ENCODE measurements around the gene R3HDM2. TPM values are rescaled to one million over a fixed set of nuclear protein-coding genes. Genes with fewer than 3 reads are reported as not detected.
A peak's percentile ranks its signal among the peaks of the same experiment; 100 is the strongest.
"Not testable (repeated sequence)": the region's sequence is repeated elsewhere in the genome, so short reads cannot be mapped to it uniquely, and the experiment has no call there.

The R3HDM2 gene
- total RNA-seq, 1 donor from 2014 or later = 38.6 TPM

- ATAC-seq (no peak), DNase-seq (ENCODE audit: low spot score) (no peak)
Measured at GRCh38 chr12:57386187-57386720, 44.6 kb downstream of the R3HDM2 start.

GRCh38 chr12:57385586-57385985 lies 45.3 kb downstream of the R3HDM2 start:
- DNase-seq (ENCODE audit: low spot score) (no peak), ATAC-seq (no peak)

- DNase-seq (ENCODE audit: low spot score) = no peak
- no peak for ATAC-seq
Measured at GRCh38 chr12:57384478-57384877, 46.4 kb downstream of the R3HDM2 start.

- ATAC-seq (no peak), DNase-seq (ENCODE audit: low spot score) (no peak)
Measured at GRCh38 chr12:57381693-57382220, 49.1 kb downstream of the R3HDM2 start.

- ATAC-seq (no peak), DNase-seq (ENCODE audit: low spot score) (no peak)
Measured at GRCh38 chr12:57380300-57380699, 50.5 kb downstream of the R3HDM2 start.

GRCh38 chr12:57377103-57377840 lies 53.6 kb downstream of the R3HDM2 start:
- no peak for ATAC-seq

GRCh38 chr12:57372233-57372632 lies 58.6 kb downstream of the R3HDM2 start:
- ATAC-seq (no peak), DNase-seq (ENCODE audit: low spot score) (no peak)

More at GRCh38 chr12:57377103-57377840, 53.6 kb downstream of the R3HDM2 start:
- no peak for DNase-seq (ENCODE audit: low spot score)

- DNase-seq (ENCODE audit: low spot score) = no peak
- ATAC-seq = no peak
Measured at GRCh38 chr12:57370696-57371095, 60.1 kb downstream of the R3HDM2 start.

- DNase-seq (ENCODE audit: low spot score) (no peak), ATAC-seq (no peak)
Measured at GRCh38 chr12:57370072-57370471, 60.8 kb downstream of the R3HDM2 start.

- no peak for ATAC-seq
Measured at GRCh38 chr12:57369202-57369601, 61.6 kb downstream of the R3HDM2 start.

GRCh38 chr12:57368349-57369095 lies 62.3 kb downstream of the R3HDM2 start:
- peak; percentile 92 for ATAC-seq
- peak; percentile 57 for DNase-seq (ENCODE audit: low spot score)

More at GRCh38 chr12:57369202-57369601, 61.6 kb downstream of the R3HDM2 start:
- no peak for DNase-seq (ENCODE audit: low spot score)

GRCh38 chr12:57367121-57367520 lies 63.7 kb downstream of the R3HDM2 start:
- DNase-seq (ENCODE audit: low spot score) = no peak
- ATAC-seq = no peak

- ATAC-seq = no peak
Measured at GRCh38 chr12:57366315-57366714, 64.5 kb downstream of the R3HDM2 start.

GRCh38 chr12:57364156-57364555 lies 66.7 kb downstream of the R3HDM2 start:
- not testable (repeated sequence) for ATAC-seq

More at GRCh38 chr12:57366315-57366714, 64.5 kb downstream of the R3HDM2 start:
- DNase-seq (ENCODE audit: low spot score) = no peak

GRCh38 chr12:57360468-57360867 lies 70.4 kb downstream of the R3HDM2 start:
- no peak for ATAC-seq
- DNase-seq (ENCODE audit: low spot score) = no peak

More at GRCh38 chr12:57364156-57364555, 66.7 kb downstream of the R3HDM2 start:
- not testable (repeated sequence) for DNase-seq (ENCODE audit: low spot score)

- no peak for DNase-seq (ENCODE audit: low spot score)
- no peak for ATAC-seq
Measured at GRCh38 chr12:57358646-57359045, 72.2 kb downstream of the R3HDM2 start.

- ATAC-seq = no peak
- DNase-seq (ENCODE audit: low spot score) = no peak
Measured at GRCh38 chr12:57355734-57356133, 75.1 kb downstream of the R3HDM2 start.

- ATAC-seq = no peak
Measured at GRCh38 chr12:57352166-57352565, 78.7 kb downstream of the R3HDM2 start.

GRCh38 chr12:57347284-57347683 lies 83.6 kb downstream of the R3HDM2 start:
- no peak for ATAC-seq
- no peak for DNase-seq (ENCODE audit: low spot score)

More at GRCh38 chr12:57352166-57352565, 78.7 kb downstream of the R3HDM2 start:
- no peak for DNase-seq (ENCODE audit: low spot score)

GRCh38 chr12:57343703-57344378 lies 87.0 kb downstream of the R3HDM2 start:
- no peak for ATAC-seq
- no peak for DNase-seq (ENCODE audit: low spot score)

GRCh38 chr12:57342207-57342691 lies 88.6 kb downstream of the R3HDM2 start:
- ATAC-seq (peak; percentile 46), DNase-seq (ENCODE audit: low spot score) (no peak)

Data from left lobe of liver (tissue), 2 donors.